SK-N-SH (cell line): ENCODE data around the gene FAM50B. TPM values are rescaled to one million over a fixed set of nuclear protein-coding genes. Genes with fewer than 3 reads are reported as not detected.

ENCODE experiments used
- CTCF ChIA-PET: fragments of 300-600, 350-600 bp; formaldehyde crosslinking; extraction: SDS; loops from one replicate; lab custom pipeline; 2021; lab: Yijun Ruan, JAX
- POLR2A ChIA-PET: fragments of 350-600 bp; sonication (Branson Sonifier 250); formaldehyde crosslinking; extraction: SDS; loops from one replicate; lab custom pipeline; 2020; ENCODE audit warnings: antibody characterized with exemption, inconsistent platforms; lab: Yijun Ruan, JAX
- DNase-seq: peaks from one replicate; pipeline ENCODE4 v3.0.0; 2012
- H2AFZ ChIP-seq: fragments of 200-600 bp; sonication (generic); 2 replicates; pipeline ENCODE4 v1.8.1; 2016; ENCODE audit warnings: antibody characterized with exemption, mild to moderate bottlenecking, low read depth
- H3F3A ChIP-seq: fragments of 200-600 bp; sonication (generic); replicated peaks from 2 replicates; pipeline ENCODE3; 2016; ENCODE audit warnings: antibody characterized with exemption, mild to moderate bottlenecking; ENCODE audit not compliant: insufficient read depth
- H3K27ac ChIP-seq, 2 experiments: fragments of 200-500 bp in 1 of 2; fragments of 200-600 bp in 1 of 2; sonication (Bioruptor generic) in 1 of 2; sonication (generic), shearing (Covaris generic) in 1 of 2; 2 replicates each; pipeline versions ENCODE4 v1.5.1 to v1.6.1; 2014 to 2016; ENCODE audit warnings: low read depth in 2 of 2, inconsistent platforms in 1 of 2, low read length in 1 of 2, mild to moderate bottlenecking in 1 of 2, mixed read lengths in 1 of 2
- H3K27me3 ChIP-seq: fragments of 200-600 bp; sonication (generic), shearing (Covaris generic); 2 replicates; pipeline ENCODE4 v1.6.1; 2016; ENCODE audit warnings: mixed run types; ENCODE audit not compliant: insufficient read depth
- H3K36me3 ChIP-seq, 2 experiments: fragments of 200-500 bp in 1 of 2; fragments of 200-600 bp in 1 of 2; sonication (Bioruptor generic) in 1 of 2; sonication (generic) in 1 of 2; replicated peaks in 1 of 2; 2 replicates each; pipeline versions ENCODE3 to v1.5.1; 2014 to 2016; ENCODE audit warnings: low read length in 1 of 2, mild to moderate bottlenecking in 1 of 2; ENCODE audit not compliant: insufficient read depth in 2 of 2, control insufficient read depth in 1 of 2
- H3K4me1 ChIP-seq, 2 experiments: fragments of 200-500 bp in 1 of 2; fragments of 200-600 bp in 1 of 2; sonication (Bioruptor generic) in 1 of 2; sonication (generic), shearing (Covaris generic) in 1 of 2; 2 replicates each; pipeline versions ENCODE4 v1.5.1 to v1.6.1; 2014 to 2016; ENCODE audit warnings: low read depth in 1 of 2, low read length in 1 of 2, mixed run types in 1 of 2; ENCODE audit not compliant: insufficient read depth in 2 of 2, control insufficient read depth in 1 of 2
- H3K4me2 ChIP-seq: fragments of 200-600 bp; sonication (generic), shearing (Covaris generic); 2 replicates; pipeline ENCODE4 v1.6.1; 2017; ENCODE audit warnings: mixed run types
- H3K4me3 ChIP-seq, 2 experiments: fragments of 200-500 bp in 1 of 2; fragments of 200-600 bp in 1 of 2; sonication (Bioruptor generic) in 1 of 2; sonication (generic), shearing (Covaris generic) in 1 of 2; 2 replicates each; pipeline versions ENCODE4 v1.5.1 to v1.8.1; 2014 to 2016; ENCODE audit warnings: low read depth in 2 of 2, inconsistent platforms in 1 of 2, low read length in 1 of 2, mild to moderate bottlenecking in 1 of 2, mixed read lengths in 1 of 2, moderate library complexity in 1 of 2
- H3K79me2 ChIP-seq: fragments of 200-600 bp; sonication (generic); 2 replicates; pipeline ENCODE4 v1.8.1; 2017; ENCODE audit warnings: mild to moderate bottlenecking; ENCODE audit not compliant: insufficient read depth
- H3K9ac ChIP-seq: fragments of 200-600 bp; sonication (generic); 2 replicates; pipeline ENCODE4 v1.6.1; 2017; ENCODE audit warnings: mixed run types
- H3K9me2 ChIP-seq: fragments of 200-600 bp; sonication (generic); 2 replicates; pipeline ENCODE4 v1.6.1; 2017; ENCODE audit warnings: mixed run types
- H3K9me3 ChIP-seq: fragments of 200-600 bp; sonication (generic); 2 replicates; pipeline ENCODE4 v1.6.1; 2017; ENCODE audit warnings: mixed run types, mild to moderate bottlenecking, moderate library complexity
- H4K20me1 ChIP-seq: fragments of 200-600 bp; sonication (generic); 2 replicates; pipeline ENCODE4 v1.6.1; 2017; ENCODE audit warnings: mild to moderate bottlenecking, mixed run types; ENCODE audit not compliant: insufficient read depth
- EP300 ChIP-seq, 2 experiments: IDR thresholded peaks; 2 replicates each; pipeline versions ENCODE4 v1.4.0 to v1.6.1; 2012; ENCODE audit warnings: borderline replicate concordance in 1 of 2, low read depth in 1 of 2, low read length in 1 of 2
- EZH2phosphoT487 ChIP-seq: fragments of 200-600 bp; sonication (generic); IDR thresholded peaks from 2 replicates; pipeline ENCODE4 v1.6.1; 2017; ENCODE audit warnings: low read depth, mixed run types, mild to moderate bottlenecking, antibody characterized with exemption, moderate library complexity, borderline replicate concordance
- FOSL2 ChIP-seq: IDR thresholded peaks from 2 replicates; pipeline ENCODE4 v1.4.0; 2012; ENCODE audit warnings: low read depth, mild to moderate bottlenecking, moderate library complexity, borderline replicate concordance
- FOXM1 ChIP-seq: IDR thresholded peaks from 2 replicates; pipeline ENCODE4 v1.4.0; 2012; ENCODE audit warnings: low read depth, mild to moderate bottlenecking
- GABPA ChIP-seq: IDR thresholded peaks from 2 replicates; pipeline ENCODE4 v1.4.0; 2012; ENCODE audit warnings: low read depth, mild to moderate bottlenecking
- GATA2 ChIP-seq: sonication (generic); formaldehyde crosslinking; IDR thresholded peaks from 2 replicates; pipeline ENCODE4 v1.5.0; 2020; ENCODE audit warnings: mild to moderate bottlenecking, missing genetic modification reagents
- JUND ChIP-seq: IDR thresholded peaks from 2 replicates; pipeline ENCODE4 v1.4.0; 2012
- MAX ChIP-seq: IDR thresholded peaks from 2 replicates; pipeline ENCODE4 v1.4.0; 2012; ENCODE audit warnings: low read depth
- NRF1 ChIP-seq: IDR thresholded peaks from 2 replicates; pipeline ENCODE4 v1.6.1; 2012; ENCODE audit warnings: low read depth, mild to moderate bottlenecking, low read length
- RAD21 ChIP-seq: IDR thresholded peaks from 2 replicates; pipeline ENCODE4 v1.6.1; 2012; ENCODE audit warnings: mild to moderate bottlenecking, low read length
- RCOR1 ChIP-seq: fragments of 150-350 bp; IDR thresholded peaks from 2 replicates; pipeline ENCODE4 v1.6.1; 2017; ENCODE audit warnings: antibody characterized with exemption, low read length
- RFX5 ChIP-seq: IDR thresholded peaks from 2 replicates; pipeline ENCODE4 v1.6.1; 2012; ENCODE audit warnings: mild to moderate bottlenecking, improper control_type of control experiment, low read length
- RXRA ChIP-seq: IDR thresholded peaks from 2 replicates; pipeline ENCODE4 v1.4.0; 2012; ENCODE audit warnings: low read depth, mild to moderate bottlenecking, borderline replicate concordance
- SIN3A ChIP-seq: IDR thresholded peaks from 2 replicates; pipeline ENCODE4 v1.6.1; 2012; ENCODE audit warnings: low read depth, mild to moderate bottlenecking, low read length, moderate library complexity, borderline replicate concordance
- SMC3 ChIP-seq: IDR thresholded peaks from 2 replicates; pipeline ENCODE4 v1.6.1; 2012; ENCODE audit warnings: low read depth, low read length, improper control_type of control experiment
- YY1 ChIP-seq: IDR thresholded peaks from 2 replicates; pipeline ENCODE4 v1.4.0; 2012; ENCODE audit warnings: low read depth, mild to moderate bottlenecking
- ZBTB33 ChIP-seq: IDR thresholded peaks from 2 replicates; pipeline ENCODE4 v1.4.0; 2012; ENCODE audit warnings: low read depth, borderline replicate concordance
- WGBS: methylation state at CpG from one replicate; pipeline ENCODE4 v1.1.6; 2017; ENCODE audit warnings: low lambda C conversion rate; 5-methylcytosine and 5-hydroxymethylcytosine counted together
- polyA plus RNA-seq, 3 experiments: library from polyadenylated mRNA; depleted of rRNA; stranded (reverse); fragments of >200 nt; gene quantifications; 2 replicates each; pipeline ENCODE4 v1.2.3, GENCODE V29; 2012

FAM50B gene
- polyA plus RNA-seq, 1 of the 3 experiments (the other 2 are of a cell fraction): 13.8 TPM

- no peak for TF ChIP-seq GATA2 (CRISPR knock-in tag)
- TF ChIP-seq EP300 (IDR thresholded peaks at IDR 0.05; ENCODE audit: borderline replicate concordance in 1 of 2, low read depth in 1 of 2, low read length in 1 of 2): no peak
- no peak for TF ChIP-seq YY1
- TF ChIP-seq, all 33 proteins: peak for 0
Measured at GRCh38 chr6:3809515-3809891, 39.7 kb upstream of the FAM50B start (continued).

DNA sequence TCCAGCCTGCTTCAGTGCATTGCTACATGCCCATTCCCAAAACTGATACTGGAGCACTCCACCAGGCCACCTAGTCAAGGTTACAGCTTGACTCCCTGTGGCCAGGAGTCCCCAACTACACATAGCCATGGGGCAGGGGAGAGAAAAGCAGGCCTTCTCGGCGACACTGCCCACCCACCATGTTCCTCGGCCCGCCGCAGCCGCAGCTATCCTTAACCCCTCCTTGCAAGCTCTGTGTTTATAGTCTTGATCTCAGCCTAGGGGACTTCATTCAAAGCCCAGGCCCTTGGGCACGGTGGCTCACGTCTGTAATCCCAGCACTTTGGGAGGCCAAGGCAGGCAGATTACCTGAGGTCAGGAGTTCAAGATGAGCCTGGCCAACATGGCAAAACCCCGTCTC, 39.2 kb upstream of the FAM50B start:
- Histone ChIP-seq H3K4me3 (no peak overlapping the region), H3F3A (peaks cover 22% of the 10 kb centered on the region), H3K9me3 (no peaks in the 10 kb centered on the region), H3K36me3 (no peaks in the 10 kb centered on the region), H3K27ac (no peak overlapping the region), H2AFZ (no peak overlapping the region), H3K79me2 (no peaks in the 10 kb centered on the region), H3K9ac (no peak overlapping the region), H3K4me1 (peaks cover 8 to 30% of the 10 kb centered on the region in 2 experiments; a peak in 3 of 4 replicates), H4K20me1 (no peaks in the 10 kb centered on the region), H3K9me2 (no peaks in the 10 kb centered on the region), H3K27me3 (no peaks in the 10 kb centered on the region), H3K4me2 (no peak overlapping the region)
- POLR2A ChIA-PET: no interaction called here
- CTCF ChIA-PET: interaction anchor here (1.0 kb wide), 1 partner anchor 9 kb away, joined by 3 read pairs; no protein-coding TSS in a partner anchor
- 98% methylated on average over 7 of the region's 9 CpGs for WGBS
- TF ChIP-seq GABPA: no peak
- no peak for TF ChIP-seq ZBTB33
- TF ChIP-seq RCOR1: no peak
- TF ChIP-seq SIN3A: no peak
- TF ChIP-seq MAX: no peak
- no peak for TF ChIP-seq RFX5
- no peak for TF ChIP-seq FOSL2
- TF ChIP-seq RAD21: no peak
- no peak for TF ChIP-seq NRF1
- TF ChIP-seq JUND: no peak
- TF ChIP-seq EZH2phosphoT487: no peak
- no peak for TF ChIP-seq SMC3
- no peak for TF ChIP-seq FOXM1
- TF ChIP-seq RXRA: no peak
- no peak for DNase-seq
